AG10803 (cell line): ENCODE data around the gene GPC1.

Experiments
- DNase-seq: peaks from one replicate; pipeline ENCODE4 v3.0.0; 2010; ENCODE audit warnings: low read depth
- H3K4me3 ChIP-seq: 2 replicates; pipeline ENCODE4 v1.5.1; 2011; ENCODE audit warnings: mild to moderate bottlenecking, low read length, control low read depth
- TF ChIP-seq, protein P1 (sequence below): conservative IDR thresholded peaks from 2 replicates; pipeline ENCODE4 v1.5.1; 2011; ENCODE audit warnings: mild to moderate bottlenecking, low read length, control low read depth, inconsistent platforms

Gene GPC1

DNA sequence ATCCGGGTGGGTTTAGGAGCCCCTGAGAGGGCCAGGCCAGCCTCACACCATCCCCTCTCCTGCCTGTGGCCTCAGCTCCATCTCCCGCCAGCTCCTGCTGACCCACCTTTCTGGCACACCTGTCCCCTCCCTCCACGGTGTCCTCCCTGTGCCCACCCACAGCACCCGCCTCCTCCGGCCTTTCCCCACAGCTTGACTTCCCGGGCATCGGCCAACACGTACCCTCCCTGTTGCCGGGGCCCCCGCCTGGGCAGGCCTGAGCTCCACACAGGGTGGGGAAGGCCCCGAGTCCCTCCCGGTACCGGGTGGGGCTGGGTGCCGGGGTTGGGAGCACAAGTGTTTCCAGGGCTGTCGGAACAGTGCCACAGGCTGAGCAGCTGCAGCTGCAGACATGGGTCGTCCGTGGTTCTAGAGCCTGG lies 6.5 kb downstream of the GPC1 start:
- no peak for DNase-seq
- H3K4me3 ChIP-seq = no peak overlapping the region
- TF ChIP-seq, protein P1, sequence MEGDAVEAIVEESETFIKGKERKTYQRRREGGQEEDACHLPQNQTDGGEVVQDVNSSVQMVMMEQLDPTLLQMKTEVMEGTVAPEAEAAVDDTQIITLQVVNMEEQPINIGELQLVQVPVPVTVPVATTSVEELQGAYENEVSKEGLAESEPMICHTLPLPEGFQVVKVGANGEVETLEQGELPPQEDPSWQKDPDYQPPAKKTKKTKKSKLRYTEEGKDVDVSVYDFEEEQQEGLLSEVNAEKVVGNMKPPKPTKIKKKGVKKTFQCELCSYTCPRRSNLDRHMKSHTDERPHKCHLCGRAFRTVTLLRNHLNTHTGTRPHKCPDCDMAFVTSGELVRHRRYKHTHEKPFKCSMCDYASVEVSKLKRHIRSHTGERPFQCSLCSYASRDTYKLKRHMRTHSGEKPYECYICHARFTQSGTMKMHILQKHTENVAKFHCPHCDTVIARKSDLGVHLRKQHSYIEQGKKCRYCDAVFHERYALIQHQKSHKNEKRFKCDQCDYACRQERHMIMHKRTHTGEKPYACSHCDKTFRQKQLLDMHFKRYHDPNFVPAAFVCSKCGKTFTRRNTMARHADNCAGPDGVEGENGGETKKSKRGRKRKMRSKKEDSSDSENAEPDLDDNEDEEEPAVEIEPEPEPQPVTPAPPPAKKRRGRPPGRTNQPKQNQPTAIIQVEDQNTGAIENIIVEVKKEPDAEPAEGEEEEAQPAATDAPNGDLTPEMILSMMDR = no peak

DNA sequence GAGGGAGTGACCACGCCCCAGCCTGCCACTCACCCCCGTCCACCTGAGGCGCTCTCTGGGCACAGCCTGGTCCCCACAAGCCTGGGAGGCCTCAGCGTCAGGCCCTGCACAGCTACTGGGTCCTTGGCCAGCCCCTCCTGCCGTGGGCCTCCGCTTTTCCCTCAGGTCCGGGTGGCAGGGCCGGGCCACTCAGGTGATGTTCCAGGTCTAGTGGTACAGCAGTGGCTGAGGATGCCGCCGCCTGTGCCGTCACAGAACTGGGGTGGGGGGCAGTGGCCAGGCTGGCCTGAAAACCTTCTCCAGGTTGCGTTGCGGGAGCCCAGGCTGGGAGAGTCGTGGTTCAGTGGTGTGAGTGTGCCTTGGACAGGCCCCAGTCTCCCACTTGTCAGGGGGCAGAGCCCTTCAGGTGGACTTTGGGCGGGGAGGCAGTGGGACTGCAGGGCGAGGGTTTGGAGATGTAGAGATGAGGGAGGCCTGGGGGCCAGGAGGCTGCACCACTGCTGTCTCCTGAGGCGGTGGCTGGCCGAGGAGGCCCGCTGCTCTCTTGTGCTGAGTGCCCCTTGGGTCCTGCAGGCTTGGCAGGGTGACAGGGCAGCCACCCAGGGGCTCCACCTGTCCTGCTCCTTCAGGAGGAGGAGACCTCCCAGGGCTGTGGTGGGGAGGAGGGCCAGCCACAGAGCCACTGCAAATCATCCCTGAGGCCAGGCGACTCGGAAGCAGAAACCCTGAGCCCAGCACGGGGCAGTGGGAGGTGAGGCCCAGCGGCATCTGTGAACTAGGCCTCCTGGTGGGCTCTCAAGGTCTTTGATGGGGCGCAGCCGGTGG lies 7.6 kb downstream of the GPC1 start:
- TF ChIP-seq, protein P1 = no peak
- no peak for DNase-seq
- no peak overlapping the region for H3K4me3 ChIP-seq

DNA sequence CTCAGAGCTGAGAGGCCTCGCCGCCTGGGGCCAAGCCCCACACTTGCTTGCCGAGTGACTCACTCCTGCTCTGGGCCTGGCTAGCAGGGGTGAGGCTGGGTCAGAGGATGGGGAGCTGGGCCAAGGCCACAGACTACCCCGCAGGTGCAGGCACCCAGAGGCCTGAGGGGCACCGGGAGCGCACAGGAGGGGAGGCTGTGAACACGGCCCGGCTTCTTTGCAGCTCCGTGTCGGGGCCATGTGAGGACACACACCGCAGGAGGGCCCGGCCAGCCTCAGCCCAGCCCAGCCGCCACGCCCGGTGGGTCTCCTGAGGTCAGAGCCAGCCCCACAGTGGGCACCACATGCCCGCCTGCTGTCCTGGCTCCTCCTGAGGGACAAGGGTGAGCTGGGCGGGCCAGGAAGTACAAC lies 8.4 kb downstream of the GPC1 start:
- no peak for DNase-seq
- TF ChIP-seq, protein P1 = no peak
- no peak overlapping the region for H3K4me3 ChIP-seq

DNA sequence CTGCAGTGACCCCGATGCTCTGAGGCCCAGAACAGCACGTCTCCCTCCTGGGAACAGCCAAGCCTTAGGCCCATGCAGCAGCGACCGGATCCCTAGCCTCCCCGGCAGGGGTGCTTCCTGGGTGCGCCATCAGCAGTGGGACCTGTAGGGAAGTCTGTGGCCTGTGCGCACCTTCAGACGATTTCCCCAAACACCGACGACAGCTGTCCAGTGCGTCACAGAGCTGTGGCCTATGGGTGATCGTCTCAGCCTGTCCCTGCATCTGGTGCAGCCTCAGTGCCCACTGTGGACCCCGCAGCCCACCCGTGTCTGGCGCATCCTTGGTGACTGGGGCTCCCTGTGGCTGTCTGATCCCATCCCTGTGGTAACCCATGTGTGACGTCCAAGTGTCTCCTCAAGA lies 9.0 kb downstream of the GPC1 start:
- no peak for DNase-seq
- H3K4me3 ChIP-seq = no peak overlapping the region
- TF ChIP-seq, protein P1 = no peak

DNA sequence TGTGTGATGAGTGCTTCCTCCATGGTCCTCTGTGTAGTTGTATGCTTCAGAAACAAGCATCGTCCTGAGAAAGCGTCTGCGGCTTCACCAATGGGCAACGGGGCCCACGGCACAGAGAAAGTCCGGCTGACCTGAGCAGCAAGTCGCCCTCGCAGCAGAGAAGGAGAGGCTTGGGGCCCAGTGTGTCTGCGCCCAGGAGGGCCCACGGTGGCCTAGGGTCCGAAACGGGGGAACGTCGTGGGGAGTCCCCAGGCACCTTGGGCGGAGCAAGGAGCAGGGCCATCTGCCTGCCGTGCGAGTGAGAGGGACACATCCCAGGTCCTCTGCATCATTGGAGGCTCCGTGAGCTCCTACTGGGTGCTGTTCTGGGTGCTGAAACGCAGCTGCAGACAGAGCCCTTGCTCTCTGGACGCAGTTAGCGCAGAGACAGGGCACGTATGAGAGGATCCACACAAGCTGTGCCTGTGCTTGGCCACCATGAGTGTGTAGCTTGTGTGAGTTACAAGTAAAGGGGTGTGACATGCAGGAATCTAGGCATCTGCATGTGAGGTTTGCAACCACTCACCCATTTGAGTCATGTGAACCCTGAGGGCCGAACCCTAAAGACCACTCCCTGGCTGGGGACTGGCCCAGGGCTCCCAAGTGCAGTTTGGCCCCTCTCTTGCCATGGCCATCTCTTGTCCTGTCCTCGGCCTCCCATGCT lies 10.6 kb downstream of the GPC1 start:
- H3K4me3 ChIP-seq = no peak overlapping the region
- no peak for DNase-seq
- TF ChIP-seq, protein P1 = no peak

DNA sequence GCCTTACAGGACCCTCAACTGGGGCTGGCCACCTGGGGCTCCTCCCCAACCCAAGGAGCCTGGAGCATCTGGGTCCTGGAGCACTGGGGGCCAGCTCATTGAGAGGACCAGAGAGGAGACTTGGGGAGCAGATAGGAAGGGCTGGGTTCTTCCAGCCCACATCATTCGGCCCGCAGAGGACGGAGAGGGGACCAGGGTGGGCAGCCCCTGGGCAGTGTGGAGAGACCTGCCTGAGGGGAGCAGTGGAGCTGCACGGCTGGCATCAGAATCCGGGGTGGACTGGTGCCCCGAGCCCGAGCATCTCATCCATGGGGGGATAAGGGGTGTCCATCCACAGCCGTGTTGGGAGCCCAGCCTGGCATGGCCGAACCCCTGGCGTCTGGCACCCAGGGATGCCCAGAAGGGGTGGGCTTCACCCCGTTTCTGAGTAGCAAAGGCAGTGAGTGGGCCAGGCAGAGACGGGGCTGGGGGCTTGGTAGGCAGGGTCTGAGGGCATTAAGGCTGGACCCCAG lies 11.3 kb downstream of the GPC1 start:
- TF ChIP-seq, protein P1 = no peak
- DNase-seq = no peak
- H3K4me3 ChIP-seq = no peak overlapping the region
